GM19351 (cell line): Measurements from ENCODE around the gene KCNJ1.

ENCODE experiments used
- ATAC-seq: cut with Tn5 transposase; IDR thresholded peaks from one replicate; pipeline ENCODE4 v1.9.1; 2021; ENCODE audit warnings: mild to moderate bottlenecking, moderate library complexity; ENCODE audit not compliant: unreplicated experiment

KCNJ1 gene

GRCh38 chr11:128854841-128855240 is 12.3 kb downstream of the KCNJ1 start:
- no peak for ATAC-seq

- no peak for ATAC-seq
Observed at GRCh38 chr11:128853559-128853958, 13.5 kb downstream of the KCNJ1 start.

- ATAC-seq = no peak
Observed at GRCh38 chr11:128852327-128853023, 14.6 kb downstream of the KCNJ1 start.

GRCh38 chr11:128848815-128849455 is 18.2 kb downstream of the KCNJ1 start:
- peak; percentile 96 for ATAC-seq

GRCh38 chr11:128846985-128847384 is 20.1 kb downstream of the KCNJ1 start:
- no peak for ATAC-seq

GRCh38 chr11:128845334-128845780 is 21.7 kb downstream of the KCNJ1 start:
- peak; percentile 29 for ATAC-seq

- ATAC-seq = no peak
Observed at GRCh38 chr11:128843198-128843785, 23.8 kb downstream of the KCNJ1 start.

- ATAC-seq = peak; percentile 67
Observed at GRCh38 chr11:128841461-128842072, 25.5 kb downstream of the KCNJ1 start.

- peak; percentile 34 for ATAC-seq
Observed at GRCh38 chr11:128840783-128841182, 26.3 kb downstream of the KCNJ1 start.

- ATAC-seq = no peak
Observed at GRCh38 chr11:128840137-128840536, 27.0 kb downstream of the KCNJ1 start.

GRCh38 chr11:128839081-128839480 is 28.0 kb downstream of the KCNJ1 start:
- no peak for ATAC-seq

- no peak for ATAC-seq
Observed at GRCh38 chr11:128837627-128838026, 29.5 kb downstream of the KCNJ1 start.

GRCh38 chr11:128835741-128836430 is 31.2 kb downstream of the KCNJ1 start:
- no peak for ATAC-seq

GRCh38 chr11:128834157-128834556 is 32.9 kb downstream of the KCNJ1 start:
- no peak for ATAC-seq

GRCh38 chr11:128832121-128832497 is 35.0 kb downstream of the KCNJ1 start:
- peak; percentile 52 for ATAC-seq

- ATAC-seq = peak; percentile 74
Observed at GRCh38 chr11:128831174-128832120, 35.6 kb downstream of the KCNJ1 start.

GRCh38 chr11:128830290-128831173 is 36.6 kb downstream of the KCNJ1 start:
- ATAC-seq = peak; percentile 51

GRCh38 chr11:128828350-128828749 is 38.7 kb downstream of the KCNJ1 start:
- no peak for ATAC-seq
